GM21528 (cell line): ENCODE data around the gene KCNJ15.

Experiments used
- ATAC-seq: cut with Tn5 transposase; IDR thresholded peaks from one replicate; pipeline ENCODE4 v1.9.1; 2021; ENCODE audit warnings: mild to moderate bottlenecking, moderate library complexity; ENCODE audit not compliant: unreplicated experiment, low FRiP score

Gene KCNJ15

DNA sequence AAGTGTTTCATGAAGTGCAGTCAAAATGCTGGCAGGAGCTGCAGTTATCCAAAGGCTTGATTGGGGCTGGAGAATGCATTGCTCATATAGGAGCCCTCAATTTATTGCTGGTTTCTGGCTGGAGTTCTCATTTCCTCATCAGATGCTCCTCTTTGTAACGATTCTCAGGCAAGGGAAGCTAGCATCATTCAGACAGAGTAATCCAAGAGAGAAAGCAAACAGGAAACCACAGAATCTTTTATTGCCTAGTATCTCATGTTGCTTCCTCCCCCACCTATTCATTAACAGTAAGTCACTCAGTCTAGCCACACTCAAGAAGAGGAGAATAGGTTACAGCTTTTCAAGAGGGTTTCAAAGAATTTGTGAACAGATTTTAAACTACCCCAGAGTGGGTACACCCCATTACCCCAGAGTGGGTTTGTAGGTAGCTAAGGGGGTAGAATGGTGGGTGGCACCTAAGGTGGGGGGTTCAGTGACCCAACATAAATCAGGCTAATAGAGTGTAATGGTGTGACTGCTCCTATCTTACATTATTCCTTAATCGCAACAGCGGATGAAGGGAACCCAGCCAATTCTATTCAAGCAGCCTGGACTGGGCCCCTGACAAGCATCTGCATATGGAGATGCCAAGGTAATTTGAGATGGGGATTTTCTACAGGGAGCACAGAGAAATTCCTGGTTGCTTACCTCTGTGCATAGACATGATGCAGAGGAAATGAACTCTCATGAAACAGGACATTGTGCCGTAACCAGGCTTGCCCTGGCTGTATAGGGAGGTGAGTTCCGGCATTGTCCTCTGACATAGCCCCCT lies 67.1 kb downstream of the KCNJ15 start:
- ATAC-seq: no peak

DNA sequence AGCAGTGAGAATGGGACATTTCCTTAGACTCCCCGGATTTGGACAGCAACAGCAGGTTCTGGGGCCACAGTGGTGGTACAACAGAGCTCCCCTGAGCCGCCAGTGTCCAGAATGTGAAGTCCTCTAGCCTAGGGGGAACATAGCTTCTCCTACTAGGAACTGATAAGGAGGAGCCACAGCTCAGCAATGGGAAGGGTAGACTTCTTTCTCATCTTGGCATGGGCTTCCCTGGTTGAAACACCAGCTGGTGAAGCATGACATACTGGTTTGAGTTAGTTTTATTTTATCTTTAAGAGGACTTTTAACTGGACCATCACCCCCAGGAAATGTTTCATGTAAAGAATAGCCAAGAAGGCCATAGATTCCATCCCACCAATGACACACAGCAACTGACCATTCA lies 68.4 kb downstream of the KCNJ15 start:
- no peak for ATAC-seq

DNA sequence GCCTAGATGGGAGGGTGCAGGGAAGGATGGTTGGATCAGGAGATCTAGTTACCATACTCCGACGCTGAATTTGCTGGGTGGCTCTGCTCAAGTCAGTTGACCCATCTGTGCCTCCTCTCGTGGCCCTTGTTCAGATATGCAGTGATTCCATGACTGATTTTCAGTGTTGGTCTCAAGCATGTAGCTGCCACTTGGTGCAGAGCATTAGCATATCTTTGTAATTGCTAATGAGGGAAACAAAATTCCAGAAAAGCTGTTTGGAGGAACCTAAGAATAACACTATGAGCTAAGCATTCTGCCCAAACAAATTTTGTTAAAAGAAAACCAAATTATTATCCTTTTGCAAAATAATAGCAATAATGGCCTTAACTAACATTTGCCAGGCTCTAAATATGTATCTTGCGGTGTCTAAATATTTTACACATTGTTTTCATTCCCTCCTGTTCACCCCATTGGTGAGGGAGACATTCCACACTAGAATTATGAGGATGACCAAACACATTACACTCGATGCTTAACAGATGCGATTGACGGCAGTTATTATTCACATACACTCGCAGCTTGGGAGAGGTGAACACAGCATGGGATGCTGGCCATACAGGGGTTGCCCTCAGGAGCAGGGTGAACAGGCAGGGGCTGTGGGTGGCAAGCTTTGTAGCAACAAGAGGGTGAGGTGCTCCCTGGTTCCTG lies 69.1 kb downstream of the KCNJ15 start:
- no peak for ATAC-seq

DNA sequence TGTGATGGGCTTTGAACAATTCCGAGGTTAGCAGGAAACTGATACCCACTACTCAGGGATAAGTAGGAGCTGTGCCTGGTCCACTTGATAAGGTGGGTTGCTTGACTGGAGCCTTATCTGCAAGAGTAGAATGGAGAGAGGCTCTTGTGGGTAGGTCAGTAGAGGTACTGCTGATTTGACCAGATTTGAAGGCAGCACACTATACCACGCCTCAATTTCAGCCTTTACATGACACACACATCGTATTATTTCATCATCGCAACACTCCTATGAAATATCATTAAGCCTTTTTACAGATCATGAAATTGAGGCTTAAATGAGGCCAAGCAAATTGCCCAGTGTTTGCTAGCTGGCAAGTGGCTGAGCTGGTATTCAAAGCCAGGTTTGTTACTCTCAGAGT lies 69.6 kb downstream of the KCNJ15 start:
- no peak for ATAC-seq

DNA sequence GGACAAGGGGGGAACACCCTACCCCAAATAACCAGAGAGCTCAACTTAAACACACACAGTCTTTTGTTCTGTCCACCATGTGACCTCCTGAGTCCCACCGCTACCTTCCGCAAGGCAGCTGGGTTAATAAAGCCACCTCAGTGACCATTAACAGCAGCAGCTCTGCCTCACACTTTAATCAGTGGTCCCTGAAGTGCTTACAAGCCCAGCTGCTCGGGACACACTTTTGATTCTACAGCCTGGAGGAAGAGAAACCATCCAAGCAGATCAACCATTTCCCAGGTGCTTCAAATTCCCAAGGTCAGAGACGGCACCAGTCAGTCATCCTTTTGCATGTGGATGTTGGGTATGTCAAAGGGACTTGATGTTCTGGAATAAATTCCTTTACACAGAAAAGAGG lies 70.1 kb downstream of the KCNJ15 start:
- no peak for ATAC-seq

DNA sequence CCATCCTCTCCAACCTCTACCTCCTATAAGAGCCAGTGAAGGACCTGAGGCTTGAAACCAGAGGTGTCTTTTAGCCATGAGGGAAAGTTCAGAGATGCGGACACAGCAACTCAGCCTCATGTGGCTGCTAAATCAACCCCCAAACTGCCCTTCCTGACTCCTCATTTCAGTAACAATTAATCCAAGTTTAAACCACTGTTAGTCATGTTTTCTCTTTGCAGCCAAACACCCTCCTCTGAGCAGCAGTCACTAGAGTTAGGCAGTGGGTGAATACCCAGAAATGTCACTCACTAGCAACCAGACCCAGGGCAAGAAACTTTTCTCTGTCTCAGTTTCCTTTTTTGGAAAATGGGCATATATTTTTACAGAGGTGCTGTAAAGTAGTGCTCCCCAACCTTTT lies 71.2 kb downstream of the KCNJ15 start:
- ATAC-seq: no peak

DNA sequence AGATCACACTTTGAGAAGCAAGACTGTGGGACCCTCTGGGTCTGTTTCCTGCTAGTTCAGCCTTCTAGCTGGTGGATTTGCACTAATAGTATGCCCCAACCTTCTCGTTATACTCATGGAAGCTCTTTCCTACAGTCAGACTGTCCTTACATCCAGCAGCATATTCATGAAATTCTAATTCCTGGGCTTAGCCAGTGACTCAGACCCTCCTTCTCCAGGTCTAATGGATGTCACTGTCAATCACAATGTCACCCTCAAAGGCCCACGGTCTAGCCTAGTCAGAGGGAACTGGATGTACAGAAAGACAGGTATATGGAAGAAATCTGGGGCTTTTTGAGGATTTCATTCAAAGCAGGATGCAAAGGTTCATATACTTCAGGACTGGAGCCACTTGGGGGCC lies 72.4 kb downstream of the KCNJ15 start:
- ATAC-seq: no peak

DNA sequence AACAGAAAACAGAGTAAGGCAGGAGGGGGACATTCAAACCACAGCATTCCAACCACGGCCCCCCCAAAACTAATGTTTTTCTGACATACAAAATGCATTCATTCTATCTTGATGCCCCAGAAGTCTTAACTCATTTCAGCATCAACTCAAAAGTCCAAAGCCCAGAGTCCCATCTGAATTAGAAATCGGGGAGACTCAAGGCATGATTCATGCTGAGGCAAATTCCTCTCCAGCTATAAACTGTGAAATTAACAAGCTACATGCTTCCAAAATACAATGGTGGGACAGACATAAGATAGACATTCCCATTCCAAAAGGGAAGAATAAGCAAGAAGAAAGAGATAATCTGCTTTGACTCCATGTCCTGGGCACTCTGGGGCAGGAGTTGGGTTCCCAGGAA lies 73.9 kb downstream of the KCNJ15 start:
- ATAC-seq: no peak

DNA sequence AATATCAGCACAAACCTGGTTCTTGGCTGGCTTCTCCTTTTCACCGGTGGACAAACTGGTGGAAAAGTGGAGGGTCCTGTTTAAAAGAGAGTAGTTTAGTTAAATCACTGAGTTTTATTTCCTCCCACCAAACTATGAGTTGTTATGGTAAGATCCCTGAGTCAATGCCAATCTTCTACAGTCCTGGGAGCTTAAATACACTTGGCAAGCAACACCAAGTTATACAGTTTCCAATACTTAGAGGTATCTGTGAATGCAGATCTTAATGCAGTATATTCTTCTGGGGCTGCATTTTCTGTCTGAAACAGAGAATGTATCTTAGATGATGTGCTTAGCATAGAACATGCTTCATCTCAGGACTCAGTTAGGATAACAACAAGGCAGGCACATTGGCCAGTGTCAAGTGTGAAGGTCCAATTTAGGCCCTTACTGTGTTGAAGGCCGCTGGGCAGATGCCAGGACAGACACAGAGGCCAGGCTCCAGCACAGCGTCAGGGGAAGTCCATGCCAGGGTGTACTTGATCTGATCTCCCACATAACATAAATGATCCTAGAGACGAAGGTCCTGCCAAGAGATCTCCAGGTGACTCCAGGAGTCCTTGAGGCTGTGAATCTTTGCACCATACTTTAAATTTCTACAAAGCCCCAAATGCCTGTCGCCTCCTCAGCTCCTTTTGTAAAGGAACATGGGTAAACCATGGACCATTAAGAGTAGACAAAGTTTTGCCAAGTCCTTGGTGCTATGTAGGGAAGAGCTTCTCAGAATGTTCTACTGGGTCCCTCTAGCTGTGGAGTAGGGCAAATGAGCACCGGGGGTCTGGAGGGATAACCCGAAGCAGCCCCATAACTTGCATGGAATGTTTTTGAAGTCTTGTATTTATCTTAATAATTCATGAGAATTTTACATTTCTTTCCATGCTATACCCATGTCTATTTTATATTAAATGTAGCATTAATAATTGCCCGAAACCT lies 76.8 kb downstream of the KCNJ15 start:
- no peak for ATAC-seq

DNA sequence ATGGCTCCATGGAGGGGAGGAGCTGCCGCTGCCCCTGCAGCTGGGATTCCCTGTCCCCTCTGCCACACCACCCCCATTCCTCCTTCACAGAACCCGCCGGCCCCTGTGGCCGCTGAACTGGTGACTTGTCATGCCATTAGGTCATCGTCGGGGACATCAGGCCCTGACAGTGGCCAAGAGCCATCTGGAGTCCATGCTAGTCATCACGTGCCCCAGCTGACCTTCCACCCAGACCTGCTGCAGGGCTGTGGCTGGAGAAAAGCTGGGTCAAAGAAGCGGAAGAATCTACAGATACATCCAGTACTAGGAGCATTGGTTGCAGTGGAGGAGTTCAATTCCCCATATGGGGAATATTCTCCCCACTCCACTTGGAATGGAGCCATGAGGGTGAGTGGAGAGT lies 78.1 kb downstream of the KCNJ15 start:
- no peak for ATAC-seq

DNA sequence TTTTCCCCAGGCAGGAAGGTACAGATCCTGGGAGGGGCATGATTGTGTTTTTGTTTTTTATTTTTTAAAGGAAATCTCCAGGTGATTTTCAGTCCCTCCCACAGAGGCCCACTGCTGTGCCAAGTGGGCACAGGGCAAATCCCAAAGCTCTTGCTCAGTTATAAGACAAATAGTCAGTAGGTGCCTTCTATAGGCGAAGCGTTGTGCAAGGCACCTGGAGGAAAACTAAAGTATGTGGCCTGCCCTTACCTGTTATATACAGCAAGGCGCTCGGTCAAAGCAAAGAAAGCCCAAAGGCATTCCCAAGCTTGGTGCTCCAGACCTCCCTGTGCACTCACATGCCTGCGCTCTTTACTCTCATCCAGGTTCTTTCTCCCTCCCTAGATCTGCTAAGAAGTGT lies 81.0 kb downstream of the KCNJ15 start:
- ATAC-seq: no peak

DNA sequence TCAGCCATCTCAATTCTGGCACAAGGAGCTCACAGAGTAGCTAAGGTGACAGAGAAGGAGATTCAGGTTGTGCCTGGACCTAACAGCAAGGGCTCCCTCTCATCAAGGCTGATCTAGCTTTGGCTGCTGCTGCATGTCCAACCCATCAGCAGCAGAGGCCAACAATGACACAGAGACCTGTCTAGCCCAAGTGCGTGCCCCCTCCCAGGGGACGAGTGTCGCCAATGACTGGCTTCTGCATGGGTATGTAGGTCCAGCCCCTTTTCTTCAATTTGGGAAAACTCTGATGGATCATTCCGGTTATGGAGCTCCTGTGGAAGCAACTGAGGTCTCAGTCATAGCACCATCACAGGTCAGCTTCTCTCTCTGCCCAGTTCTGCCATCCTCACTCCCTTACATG lies 83.3 kb downstream of the KCNJ15 start:
- no peak for ATAC-seq

DNA sequence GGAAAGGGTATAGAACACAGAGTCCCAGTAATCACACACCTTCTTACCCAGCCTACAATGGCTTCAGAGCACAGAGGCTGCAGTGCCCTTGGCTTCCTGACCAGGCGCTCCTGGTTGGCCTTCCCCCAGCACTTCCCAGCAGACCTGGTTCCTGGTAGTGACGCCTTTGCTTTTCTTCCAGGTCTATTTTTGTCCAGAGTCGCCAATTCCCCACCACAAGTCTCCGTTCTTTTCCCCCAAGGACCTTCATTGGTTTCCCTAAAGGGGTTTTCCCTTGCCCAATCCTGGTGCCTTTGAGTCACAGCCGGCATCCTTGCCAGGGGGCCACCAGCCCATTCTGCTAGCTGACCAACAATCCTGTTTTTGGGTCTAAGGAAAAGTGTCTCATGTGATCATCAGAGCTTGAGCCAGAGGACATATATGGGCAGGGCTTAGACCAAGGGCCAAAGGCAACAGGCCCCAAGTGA lies 84.8 kb downstream of the KCNJ15 start:
- no peak for ATAC-seq

DNA sequence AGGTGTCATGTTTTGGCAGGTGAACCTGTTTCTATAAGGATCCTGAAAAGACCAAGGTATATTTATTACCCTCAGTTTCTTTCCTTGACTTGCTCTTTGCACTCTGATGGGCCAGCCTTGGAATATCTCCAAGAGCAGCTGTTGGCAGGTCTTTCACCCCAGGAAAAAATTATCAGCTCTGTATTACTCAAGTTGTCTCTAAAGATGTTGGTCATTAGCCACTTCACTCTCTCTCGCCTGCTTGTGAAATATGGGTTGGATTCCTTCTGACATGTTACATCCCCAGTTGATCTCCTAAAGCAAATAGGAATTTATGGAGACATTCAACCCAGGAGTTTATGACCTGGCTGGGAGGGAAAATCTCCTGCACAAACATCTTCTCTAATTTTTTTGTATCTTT lies 85.9 kb downstream of the KCNJ15 start:
- ATAC-seq: no peak

DNA sequence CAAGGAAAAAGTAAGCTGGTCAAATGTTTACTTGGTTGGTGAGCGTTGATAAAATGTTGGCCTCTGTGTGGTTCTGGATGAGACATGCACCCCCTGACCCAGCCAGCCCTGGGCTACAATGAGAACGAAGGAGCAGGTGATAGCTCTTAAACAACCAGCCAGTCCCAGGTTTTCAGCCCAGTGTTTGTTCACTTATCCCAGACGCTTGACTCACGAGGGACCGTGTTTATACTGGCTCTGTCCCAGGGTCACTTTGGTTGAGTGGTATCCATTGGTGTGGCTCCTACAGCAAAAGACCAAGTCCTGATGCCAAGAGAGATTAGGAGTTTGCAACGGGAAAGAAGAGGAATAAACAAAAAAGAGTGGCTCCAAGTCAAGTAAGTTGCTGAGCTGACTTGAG lies 86.9 kb downstream of the KCNJ15 start:
- ATAC-seq: no peak

DNA sequence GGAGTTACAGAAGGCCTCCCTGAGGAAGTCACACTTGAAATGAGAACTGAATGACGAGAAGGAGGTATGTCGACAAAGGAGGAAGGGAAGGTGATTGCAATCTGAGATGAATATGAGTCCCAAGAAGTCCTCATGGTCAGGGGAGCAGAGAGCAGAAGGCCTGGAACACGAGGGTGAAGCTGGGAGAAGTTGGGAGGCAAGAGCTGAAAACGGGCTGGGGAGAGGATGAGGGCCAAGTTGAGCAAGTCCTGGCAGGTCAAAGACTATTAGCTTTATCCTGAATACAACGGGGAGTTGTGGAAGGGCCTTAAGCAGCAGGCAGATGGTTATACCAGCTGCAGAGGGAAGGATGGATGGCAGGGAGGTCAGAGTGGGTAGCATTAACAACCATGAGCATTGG lies 89.5 kb downstream of the KCNJ15 start:
- ATAC-seq: no peak

DNA sequence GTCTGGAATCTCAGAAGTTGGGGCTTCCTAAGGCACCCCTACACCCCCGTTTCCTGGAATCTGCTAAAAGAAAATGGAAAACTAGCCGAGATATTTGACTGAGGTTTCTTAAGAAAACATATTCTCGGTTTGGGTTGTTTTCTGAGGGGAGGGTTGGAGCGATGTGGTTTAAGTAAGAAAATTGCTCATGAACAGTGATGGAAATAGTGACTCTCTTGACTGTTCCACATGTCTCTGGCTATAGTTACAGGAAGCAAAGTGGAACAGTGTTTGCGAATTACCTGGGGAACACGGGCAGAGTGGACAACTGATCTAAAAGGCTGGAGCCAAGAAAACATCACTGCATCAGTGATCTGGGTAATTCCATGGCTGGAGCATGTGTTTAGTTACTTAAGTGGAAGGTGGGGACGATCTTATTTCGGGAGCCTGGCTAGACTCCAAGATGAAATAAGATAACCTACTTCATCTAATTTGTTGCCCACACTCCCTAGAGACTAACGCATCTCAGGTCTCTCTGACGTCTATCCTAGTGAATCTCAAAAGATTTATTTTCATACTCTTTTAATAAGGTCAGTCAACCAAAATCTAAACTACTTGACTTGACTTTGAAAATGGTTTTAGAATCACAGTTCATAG lies 92.4 kb downstream of the KCNJ15 start:
- no peak for ATAC-seq

DNA sequence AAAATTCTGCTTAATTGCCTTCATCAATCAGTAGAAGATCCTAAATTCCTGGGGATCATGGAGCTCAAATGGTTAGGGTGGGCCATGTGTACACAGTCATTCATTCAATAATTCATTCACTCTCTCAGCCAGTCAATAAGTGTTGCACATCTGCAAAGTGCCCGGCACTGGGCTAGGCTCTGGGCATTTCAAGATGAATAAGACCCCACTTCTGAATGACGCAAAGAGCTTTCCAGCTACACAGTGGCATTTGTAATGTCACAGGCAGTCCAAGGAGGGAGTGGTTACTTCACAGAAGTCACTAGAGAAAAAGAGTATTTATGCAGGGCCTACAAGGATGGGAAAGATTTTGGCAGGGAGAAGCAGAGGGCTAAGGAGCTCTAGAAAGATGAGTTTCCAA lies 93.2 kb downstream of the KCNJ15 start:
- no peak for ATAC-seq

DNA sequence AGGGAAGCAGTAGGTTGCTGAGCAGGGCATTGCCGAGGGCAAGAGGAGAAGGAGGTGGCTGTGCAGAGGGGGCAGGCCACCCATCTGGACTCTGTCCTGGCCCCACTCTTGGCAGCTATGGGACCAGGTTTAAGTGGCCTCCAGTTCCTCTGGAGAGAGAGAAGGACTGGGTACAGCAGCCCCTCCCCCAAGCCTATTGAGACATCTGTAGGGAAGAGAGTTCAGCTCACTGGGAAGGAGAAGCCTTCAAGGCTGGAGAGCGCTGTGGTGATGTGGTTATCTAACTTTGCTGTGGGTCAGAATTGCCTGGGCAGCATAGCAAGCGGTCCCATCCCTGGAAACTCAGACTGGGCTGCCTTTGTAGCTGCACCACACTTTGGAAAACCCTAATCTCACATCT lies 93.9 kb downstream of the KCNJ15 start:
- no peak for ATAC-seq

DNA sequence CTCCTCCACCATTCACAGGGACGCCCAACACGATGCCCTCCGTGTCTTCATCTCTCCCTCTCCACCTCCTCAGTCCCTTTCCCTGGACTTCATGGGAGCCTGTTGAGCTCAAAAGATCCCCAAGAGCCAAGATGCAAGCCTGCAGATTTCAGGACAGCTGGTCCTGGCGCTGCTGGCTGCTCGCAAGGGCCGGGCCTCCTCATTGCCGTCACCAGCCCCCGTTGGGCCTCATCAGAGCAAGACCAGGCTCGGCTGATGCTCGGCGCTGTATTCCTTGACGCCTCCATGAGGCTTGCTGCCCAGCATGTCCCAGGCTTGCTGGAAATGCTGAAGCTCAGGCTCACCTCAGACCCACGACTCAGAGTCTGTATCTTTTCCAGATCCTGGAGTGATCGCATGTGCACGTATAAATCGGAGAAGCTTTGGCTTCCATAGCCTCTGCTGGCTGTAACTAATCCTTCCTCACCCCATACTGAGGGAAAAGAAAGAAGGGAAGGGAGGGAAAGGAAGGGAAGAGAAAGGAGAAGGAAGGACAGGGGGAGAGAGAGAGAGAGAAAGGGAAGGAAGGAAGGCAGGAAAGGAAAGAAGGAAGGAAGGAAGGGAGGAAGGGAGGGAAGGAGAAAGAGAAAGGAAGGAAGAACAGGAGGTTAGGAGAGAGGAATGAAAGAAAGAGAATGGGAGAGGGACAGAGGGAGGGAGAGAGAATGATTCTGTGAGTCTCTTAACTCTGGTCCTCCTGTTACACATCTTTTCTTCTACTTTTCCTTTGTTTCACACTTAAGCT lies 94.6 kb downstream of the KCNJ15 start:
- no peak for ATAC-seq
